ENCODE measurements around the gene PEX5L.

Gene PEX5L

GRCh38 chr3:179840985-179841384 is 195.8 kb downstream of the PEX5L start:
- no peaks in the 10 kb centered on the region for H3K27me3 ChIP-seq (ENCODE audit: control insufficient read depth, insufficient read depth, low read length)
- H3K9ac ChIP-seq (ENCODE audit: low read length): no peak overlapping the region
- no peaks in the 10 kb centered on the region for H3K36me3 ChIP-seq (ENCODE audit: control insufficient read depth, insufficient read depth, low read length)
- no peak overlapping the region for H3K4me3 ChIP-seq (ENCODE audit: low read length)
- H3K27ac ChIP-seq (ENCODE audit: low read depth, low read length): no peak overlapping the region
- no peaks in the 10 kb centered on the region for H3K4me1 ChIP-seq (ENCODE audit: control insufficient read depth, insufficient read depth, low read length)

GRCh38 chr3:179837374-179837773 is 199.4 kb downstream of the PEX5L start:
- no peak overlapping the region for H3K9ac ChIP-seq (ENCODE audit: low read length)
- no peak overlapping the region for H3K27ac ChIP-seq (ENCODE audit: low read depth, low read length)
- no peaks in the 10 kb centered on the region for H3K27me3 ChIP-seq (ENCODE audit: control insufficient read depth, insufficient read depth, low read length)
- H3K36me3 ChIP-seq (ENCODE audit: control insufficient read depth, insufficient read depth, low read length): no peaks in the 10 kb centered on the region
- no peak overlapping the region for H3K4me3 ChIP-seq (ENCODE audit: low read length)
- H3K4me1 ChIP-seq (ENCODE audit: control insufficient read depth, insufficient read depth, low read length): no peaks in the 10 kb centered on the region

- Histone ChIP-seq H3K36me3 (ENCODE audit: control insufficient read depth, insufficient read depth, low read length) (no peaks in the 10 kb centered on the region), H3K4me1 (ENCODE audit: control insufficient read depth, insufficient read depth, low read length) (no peaks in the 10 kb centered on the region), H3K9ac (ENCODE audit: low read length) (no peak overlapping the region), H3K4me3 (ENCODE audit: low read length) (no peak overlapping the region), H3K27ac (ENCODE audit: low read depth, low read length) (no peak overlapping the region), H3K27me3 (ENCODE audit: control insufficient read depth, insufficient read depth, low read length) (no peaks in the 10 kb centered on the region)
Measured at GRCh38 chr3:179833294-179833693, 203.4 kb downstream of the PEX5L start.

GRCh38 chr3:179832333-179832854 is 204.3 kb downstream of the PEX5L start:
- Histone ChIP-seq H3K9ac (ENCODE audit: low read length) (no peak overlapping the region), H3K36me3 (ENCODE audit: control insufficient read depth, insufficient read depth, low read length) (no peaks in the 10 kb centered on the region), H3K4me1 (ENCODE audit: control insufficient read depth, insufficient read depth, low read length) (no peaks in the 10 kb centered on the region), H3K4me3 (ENCODE audit: low read length) (no peak overlapping the region), H3K27me3 (ENCODE audit: control insufficient read depth, insufficient read depth, low read length) (no peaks in the 10 kb centered on the region), H3K27ac (ENCODE audit: low read depth, low read length) (no peak overlapping the region)

- H3K9ac ChIP-seq (ENCODE audit: low read length): no peak overlapping the region
- no peak overlapping the region for H3K27ac ChIP-seq (ENCODE audit: low read depth, low read length)
- H3K4me1 ChIP-seq (ENCODE audit: control insufficient read depth, insufficient read depth, low read length): no peaks in the 10 kb centered on the region
- no peaks in the 10 kb centered on the region for H3K27me3 ChIP-seq (ENCODE audit: control insufficient read depth, insufficient read depth, low read length)
- no peak overlapping the region for H3K4me3 ChIP-seq (ENCODE audit: low read length)
- H3K36me3 ChIP-seq (ENCODE audit: control insufficient read depth, insufficient read depth, low read length): no peaks in the 10 kb centered on the region
Measured at GRCh38 chr3:179829401-179829800, 207.3 kb downstream of the PEX5L start.

GRCh38 chr3:179828738-179829137 is 208.0 kb downstream of the PEX5L start:
- Histone ChIP-seq H3K36me3 (ENCODE audit: control insufficient read depth, insufficient read depth, low read length) (no peaks in the 10 kb centered on the region), H3K27ac (ENCODE audit: low read depth, low read length) (no peak overlapping the region), H3K27me3 (ENCODE audit: control insufficient read depth, insufficient read depth, low read length) (no peaks in the 10 kb centered on the region), H3K9ac (ENCODE audit: low read length) (no peak overlapping the region), H3K4me3 (ENCODE audit: low read length) (no peak overlapping the region), H3K4me1 (ENCODE audit: control insufficient read depth, insufficient read depth, low read length) (no peaks in the 10 kb centered on the region)

GRCh38 chr3:179826247-179826637 is 210.5 kb downstream of the PEX5L start:
- H3K4me1 ChIP-seq (ENCODE audit: control insufficient read depth, insufficient read depth, low read length): no peaks in the 10 kb centered on the region
- H3K27ac ChIP-seq (ENCODE audit: low read depth, low read length): no peak overlapping the region
- no peaks in the 10 kb centered on the region for H3K27me3 ChIP-seq (ENCODE audit: control insufficient read depth, insufficient read depth, low read length)
- H3K4me3 ChIP-seq (ENCODE audit: low read length): no peak overlapping the region
- no peak overlapping the region for H3K9ac ChIP-seq (ENCODE audit: low read length)
- no peaks in the 10 kb centered on the region for H3K36me3 ChIP-seq (ENCODE audit: control insufficient read depth, insufficient read depth, low read length)

- no peak overlapping the region for H3K27ac ChIP-seq (ENCODE audit: low read depth, low read length)
- no peak overlapping the region for H3K9ac ChIP-seq (ENCODE audit: low read length)
- no peaks in the 10 kb centered on the region for H3K36me3 ChIP-seq (ENCODE audit: control insufficient read depth, insufficient read depth, low read length)
- H3K27me3 ChIP-seq (ENCODE audit: control insufficient read depth, insufficient read depth, low read length): no peaks in the 10 kb centered on the region
- no peak overlapping the region for H3K4me3 ChIP-seq (ENCODE audit: low read length)
- no peaks in the 10 kb centered on the region for H3K4me1 ChIP-seq (ENCODE audit: control insufficient read depth, insufficient read depth, low read length)
Measured at GRCh38 chr3:179825527-179826246, 211.1 kb downstream of the PEX5L start.

GRCh38 chr3:179822296-179822695 is 214.4 kb downstream of the PEX5L start:
- H3K4me3 ChIP-seq (ENCODE audit: low read length): no peak overlapping the region
- no peaks in the 10 kb centered on the region for H3K27me3 ChIP-seq (ENCODE audit: control insufficient read depth, insufficient read depth, low read length)
- H3K27ac ChIP-seq (ENCODE audit: low read depth, low read length): no peak overlapping the region
- no peak overlapping the region for H3K9ac ChIP-seq (ENCODE audit: low read length)
- no peaks in the 10 kb centered on the region for H3K4me1 ChIP-seq (ENCODE audit: control insufficient read depth, insufficient read depth, low read length)
- no peaks in the 10 kb centered on the region for H3K36me3 ChIP-seq (ENCODE audit: control insufficient read depth, insufficient read depth, low read length)

GRCh38 chr3:179819379-179819778 is 217.4 kb downstream of the PEX5L start:
- no peaks in the 10 kb centered on the region for H3K36me3 ChIP-seq (ENCODE audit: control insufficient read depth, insufficient read depth, low read length)
- H3K4me1 ChIP-seq (ENCODE audit: control insufficient read depth, insufficient read depth, low read length): no peaks in the 10 kb centered on the region
- H3K4me3 ChIP-seq (ENCODE audit: low read length): no peak overlapping the region
- no peak overlapping the region for H3K27ac ChIP-seq (ENCODE audit: low read depth, low read length)
- H3K9ac ChIP-seq (ENCODE audit: low read length): no peak overlapping the region
- H3K27me3 ChIP-seq (ENCODE audit: control insufficient read depth, insufficient read depth, low read length): no peaks in the 10 kb centered on the region

- Histone ChIP-seq H3K36me3 (ENCODE audit: control insufficient read depth, insufficient read depth, low read length) (no peaks in the 10 kb centered on the region), H3K4me3 (ENCODE audit: low read length) (no peak overlapping the region), H3K4me1 (ENCODE audit: control insufficient read depth, insufficient read depth, low read length) (no peaks in the 10 kb centered on the region), H3K27me3 (ENCODE audit: control insufficient read depth, insufficient read depth, low read length) (no peaks in the 10 kb centered on the region), H3K9ac (ENCODE audit: low read length) (no peak overlapping the region), H3K27ac (ENCODE audit: low read depth, low read length) (no peak overlapping the region)
Measured at GRCh38 chr3:179812096-179812382, 224.7 kb downstream of the PEX5L start.

- Histone ChIP-seq H3K36me3 (ENCODE audit: control insufficient read depth, insufficient read depth, low read length) (no peaks in the 10 kb centered on the region), H3K27ac (ENCODE audit: low read depth, low read length) (no peak overlapping the region), H3K27me3 (ENCODE audit: control insufficient read depth, insufficient read depth, low read length) (no peaks in the 10 kb centered on the region), H3K4me1 (ENCODE audit: control insufficient read depth, insufficient read depth, low read length) (no peaks in the 10 kb centered on the region), H3K9ac (ENCODE audit: low read length) (no peak overlapping the region), H3K4me3 (ENCODE audit: low read length) (peak overlapping the region; percentile 18)
Measured at GRCh38 chr3:179811321-179812095, 225.2 kb downstream of the PEX5L start.

GRCh38 chr3:179809639-179810038 is 227.1 kb downstream of the PEX5L start:
- Histone ChIP-seq H3K9ac (ENCODE audit: low read length) (no peak overlapping the region), H3K4me3 (ENCODE audit: low read length) (no peak overlapping the region), H3K27ac (ENCODE audit: low read depth, low read length) (no peak overlapping the region), H3K4me1 (ENCODE audit: control insufficient read depth, insufficient read depth, low read length) (no peaks in the 10 kb centered on the region), H3K36me3 (ENCODE audit: control insufficient read depth, insufficient read depth, low read length) (no peaks in the 10 kb centered on the region), H3K27me3 (ENCODE audit: control insufficient read depth, insufficient read depth, low read length) (no peaks in the 10 kb centered on the region)

Measured in rectal smooth muscle tissue (tissue), 1 donor.